Heart left ventricle (tissue), 13 donors: ENCODE data around the gene IGHMBP2.

Source experiments
- POLR2A ChIP-seq, 2 donors: fragments of 450-650 bp; IDR thresholded peaks; one replicate each; pipeline ENCODE4 v1.6.1; 2017; ENCODE audit warnings: antibody characterized with exemption in 2 of 2, mild to moderate bottlenecking in 2 of 2, moderate library complexity in 2 of 2
- TF ChIP-seq, protein P1 (sequence below), 12 donors: fragments of 200-600 bp; sonication (generic) in 4 of 12; IDR thresholded peaks; one replicate each; pipeline versions ENCODE4 v1.5.0 to v1.8.0; 2018 to 2022; ENCODE audit warnings: antibody characterized with exemption in 12 of 12, mild to moderate bottlenecking in 5 of 12
- donor health status: ischemic (EF 13 %, LVEDD 7.1; RV severe dilation, severe dysfunction).
- donor health status: DM: no; HTN: yes; CAD: no.
- donor health status: DM: no; HTN: no; CAD: no.
- donor health status: ischemic (EF 25% LVEDD 6.9; RV normal size, moderate dysfunction).
- donor health status: ischemic (EF 25% LVEDD 5.7; RV mildly dilated, moderate dysfunction).
- donor health status: ischemic (EF 35%, LVEDD 5.7; RV mildly dilated, moderate dysfunction).
- donor health status: nonischemic (EF 11% LVEDD 7.7; RV severe dilation, severe dysfunction).
- donor health status: DM: yes; HTN: yes; CAD: no.
- donor health status: PGD.
- donor health status: ischemic (EF 29% LVEDD 5.4; RV normal size, mild dysfunction).
- donor health status: nonischemic (EF 23%, LVEDD 6.1; RV moderate dilation, normal function).

DNA sequence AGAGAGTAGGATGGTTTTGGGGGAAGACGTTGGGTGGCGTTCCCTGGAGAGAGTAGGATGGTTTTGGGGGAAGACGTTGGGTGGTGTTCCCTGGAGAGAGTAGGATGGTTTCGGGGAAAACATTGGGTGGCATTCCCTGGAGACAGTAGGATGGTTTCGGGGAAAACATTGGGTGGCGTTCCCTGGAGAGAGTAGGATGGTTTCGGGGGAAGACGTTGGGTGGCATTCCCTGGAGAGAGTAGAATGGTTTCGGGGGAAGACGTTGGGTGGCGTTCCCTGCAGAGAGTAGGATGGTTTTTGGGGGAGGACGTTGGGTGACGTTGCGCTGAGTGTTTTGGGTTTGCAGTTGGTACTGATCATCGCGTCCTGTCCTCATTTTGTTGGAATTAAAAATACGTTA lies 28.2 kb downstream of the IGHMBP2 start:
- no peak for TF ChIP-seq POLR2A (IDR thresholded peaks at IDR 0.05)
- TF ChIP-seq, protein P1, sequence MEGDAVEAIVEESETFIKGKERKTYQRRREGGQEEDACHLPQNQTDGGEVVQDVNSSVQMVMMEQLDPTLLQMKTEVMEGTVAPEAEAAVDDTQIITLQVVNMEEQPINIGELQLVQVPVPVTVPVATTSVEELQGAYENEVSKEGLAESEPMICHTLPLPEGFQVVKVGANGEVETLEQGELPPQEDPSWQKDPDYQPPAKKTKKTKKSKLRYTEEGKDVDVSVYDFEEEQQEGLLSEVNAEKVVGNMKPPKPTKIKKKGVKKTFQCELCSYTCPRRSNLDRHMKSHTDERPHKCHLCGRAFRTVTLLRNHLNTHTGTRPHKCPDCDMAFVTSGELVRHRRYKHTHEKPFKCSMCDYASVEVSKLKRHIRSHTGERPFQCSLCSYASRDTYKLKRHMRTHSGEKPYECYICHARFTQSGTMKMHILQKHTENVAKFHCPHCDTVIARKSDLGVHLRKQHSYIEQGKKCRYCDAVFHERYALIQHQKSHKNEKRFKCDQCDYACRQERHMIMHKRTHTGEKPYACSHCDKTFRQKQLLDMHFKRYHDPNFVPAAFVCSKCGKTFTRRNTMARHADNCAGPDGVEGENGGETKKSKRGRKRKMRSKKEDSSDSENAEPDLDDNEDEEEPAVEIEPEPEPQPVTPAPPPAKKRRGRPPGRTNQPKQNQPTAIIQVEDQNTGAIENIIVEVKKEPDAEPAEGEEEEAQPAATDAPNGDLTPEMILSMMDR (IDR thresholded peaks at IDR 0.05), result no peak
